Muscle of back (tissue), 11 donors: ENCODE results near the gene TNS1. TPM values are rescaled to one million over a fixed set of nuclear protein-coding genes. Genes with fewer than 3 reads are reported as not detected.

Experiments used
- DNase-seq, 3 donors: peaks; one replicate each; pipeline versions ENCODE4 v3.0.0 to v3.0.0-alpha.2; 2013
- polyA plus RNA-seq, 10 donors: library from polyadenylated mRNA; unstranded; fragments of 120-200 nt; gene quantifications; one replicate each; pipeline ENCODE4 v1.2.1, GENCODE V29; 2013; ENCODE audit not compliant: insufficient read length in 10 of 10

Gene TNS1
- polyA plus RNA-seq, 10 donors = 106 to 124 (median 117) TPM

- DNase-seq = peak in 1 of 3 donors; percentile 56
Observed at GRCh38 chr2:218002143-218002844, 501 bp downstream of the TNS1 start.

DNA sequence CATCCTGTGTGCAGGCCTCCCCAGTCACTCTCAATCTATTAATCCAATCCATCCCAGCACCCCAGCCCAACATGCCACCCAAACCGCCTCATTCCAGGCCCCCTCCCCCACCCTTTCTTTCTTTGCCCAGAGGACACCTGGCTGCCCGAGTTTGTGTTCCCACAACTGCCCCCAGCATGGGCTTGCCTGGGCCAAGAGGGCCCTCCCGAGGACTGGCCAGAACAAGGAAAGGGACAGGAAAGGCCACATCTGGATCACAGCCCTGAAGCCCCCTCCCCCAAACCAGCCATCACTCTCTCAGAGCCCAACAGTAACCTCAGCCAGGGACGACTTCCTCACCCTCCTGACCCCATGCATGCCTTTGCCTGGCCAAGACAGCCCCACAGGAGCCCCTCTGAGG lies 1.2 kb downstream of the TNS1 start:
- no peak for DNase-seq

DNA sequence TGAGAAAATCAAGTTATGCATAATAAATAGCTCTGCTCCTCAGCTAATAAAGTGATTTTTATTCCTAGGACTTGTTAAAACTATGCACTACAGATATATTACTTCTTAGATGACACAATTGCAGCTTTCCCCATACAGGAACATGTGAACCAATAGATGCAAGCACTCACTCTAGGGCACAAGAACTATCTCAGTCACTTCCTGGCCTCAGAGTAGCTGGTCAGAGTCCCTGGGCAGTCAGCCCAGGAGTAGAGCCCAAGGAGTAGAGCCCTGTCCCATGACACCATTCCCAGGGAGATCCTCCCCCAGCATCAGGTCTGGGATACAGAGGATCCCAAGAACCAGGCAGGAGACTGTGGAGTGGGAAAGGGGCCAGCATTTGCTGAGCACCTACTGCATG lies 2.7 kb downstream of the TNS1 start:
- peak in 1 of 3 donors; percentile 35 for DNase-seq

GRCh38 chr2:217999595-217999959 lies 3.2 kb downstream of the TNS1 start:
- peak in 1 of 3 donors; percentile 77 for DNase-seq

DNA sequence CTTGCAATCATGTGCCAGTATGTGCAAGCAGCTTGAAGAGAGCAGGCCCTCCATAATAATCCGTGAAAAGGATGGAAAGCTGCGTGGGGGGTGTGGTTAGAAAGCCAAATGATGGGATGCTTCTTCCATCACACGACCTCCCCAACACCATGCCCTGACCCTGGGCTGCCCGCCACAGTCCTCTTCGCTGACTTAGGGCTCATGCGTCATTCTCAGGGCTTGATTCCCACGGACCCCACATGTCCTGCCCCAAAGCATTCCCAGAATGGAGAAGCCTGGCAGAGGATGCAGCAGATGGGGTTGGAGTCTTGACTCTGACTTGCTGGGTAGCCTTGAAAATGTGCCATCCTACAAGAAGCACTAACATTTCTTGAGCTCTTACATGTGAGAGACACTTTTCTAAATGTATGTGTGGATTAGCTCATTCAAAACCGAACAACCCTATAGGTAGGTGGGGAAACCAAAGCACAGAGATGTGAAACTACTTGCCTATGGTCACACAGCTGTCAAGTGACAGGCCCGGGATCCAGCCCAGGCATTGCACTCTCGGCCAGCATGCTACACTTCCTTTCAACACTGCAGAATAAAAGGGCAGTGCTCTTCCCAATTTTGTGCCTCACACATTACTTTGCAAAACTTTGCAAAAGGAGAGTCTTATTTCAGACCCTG lies 3.7 kb downstream of the TNS1 start:
- no peak for DNase-seq

DNA sequence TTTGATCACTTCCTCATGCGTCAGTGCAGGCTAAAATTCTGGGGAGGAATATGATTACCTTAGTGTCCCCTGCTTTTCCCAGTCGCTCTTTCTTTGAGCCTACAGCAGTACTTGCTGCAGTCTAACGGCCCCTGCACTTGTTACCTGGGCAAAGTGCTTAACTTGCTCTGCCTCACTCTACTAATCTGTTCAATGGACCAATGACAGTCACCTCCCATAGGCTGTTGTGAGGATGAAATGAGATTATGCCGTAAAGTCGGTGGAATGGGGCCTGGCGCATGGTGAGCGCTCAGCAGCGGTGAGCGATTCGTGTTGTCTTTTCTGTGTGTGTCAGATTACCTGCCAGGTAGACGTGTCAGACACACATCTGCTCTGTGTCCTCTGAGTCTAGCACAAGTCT lies 5.3 kb downstream of the TNS1 start:
- DNase-seq = no peak

DNA sequence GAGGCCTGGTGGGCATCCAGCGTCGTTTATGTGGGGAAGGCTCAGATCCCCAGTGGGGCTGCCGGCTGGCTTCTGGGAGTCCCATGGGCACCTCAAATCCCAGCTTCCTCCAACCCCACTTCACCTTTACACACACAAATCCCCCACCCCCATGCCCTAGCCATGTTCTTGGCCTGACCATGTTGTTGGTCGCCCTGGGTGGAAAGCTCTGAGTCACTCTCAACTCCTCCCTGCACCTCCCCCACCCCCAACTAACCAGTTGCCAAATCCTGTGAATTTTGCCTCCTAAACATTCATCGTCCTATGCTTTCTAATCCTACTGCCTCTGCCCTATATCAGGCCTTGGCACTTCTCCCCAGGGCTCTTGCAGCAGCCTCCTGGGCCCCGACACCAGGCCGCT lies 6.4 kb downstream of the TNS1 start:
- peak in 2 of 3 donors; percentile 57 to 68 for DNase-seq

- peak in 1 of 3 donors; percentile 83 for DNase-seq
Observed at GRCh38 chr2:217995731-217996231, 7.0 kb downstream of the TNS1 start.

DNA sequence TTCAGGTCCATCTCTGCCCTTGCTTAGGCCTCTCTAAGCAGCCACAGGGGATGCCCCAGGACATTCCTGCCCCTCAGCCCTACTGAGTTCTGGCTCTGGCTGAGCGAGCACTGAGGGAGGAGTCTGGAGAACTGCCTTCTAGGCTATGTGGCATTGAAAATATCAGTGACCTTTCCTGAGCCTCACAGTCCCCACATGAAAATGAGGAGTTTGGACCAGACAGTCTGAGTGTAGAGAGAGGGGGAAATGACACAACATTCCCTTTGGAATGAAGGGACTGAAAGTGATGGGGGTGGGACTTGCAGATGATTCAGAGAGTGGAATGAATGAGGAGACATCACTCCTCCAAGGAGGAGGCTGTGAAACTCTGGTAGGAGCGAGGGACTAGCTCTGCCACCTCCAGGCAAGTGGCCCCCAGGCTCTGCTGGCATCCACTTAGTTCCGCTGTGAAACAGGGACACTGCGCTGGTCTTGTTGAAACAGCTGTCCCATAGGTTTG lies 8.0 kb downstream of the TNS1 start:
- peak in 1 of 3 donors; percentile 79 for DNase-seq

- DNase-seq = peak in 1 of 3 donors; percentile 62
Observed at GRCh38 chr2:217993817-217994463, 8.9 kb downstream of the TNS1 start.

DNA sequence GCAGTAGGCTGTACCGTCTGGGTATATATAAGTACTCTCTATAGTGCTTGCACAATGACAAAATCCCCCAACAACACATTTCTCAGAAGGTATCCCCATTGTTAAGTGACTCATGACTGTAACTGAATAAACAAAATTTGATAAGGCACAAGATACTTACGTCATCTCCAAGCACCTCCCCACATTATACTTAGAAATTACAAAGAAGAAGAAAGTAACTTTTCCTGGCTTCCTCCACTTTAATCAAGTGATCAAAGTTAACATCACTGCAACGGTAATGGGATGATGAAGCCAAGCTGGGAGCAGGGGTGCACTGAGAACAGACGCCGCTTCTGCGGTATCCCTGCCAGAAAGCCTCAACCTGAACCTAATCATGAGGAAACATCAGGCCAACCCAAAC lies 9.7 kb downstream of the TNS1 start:
- no peak for DNase-seq

DNA sequence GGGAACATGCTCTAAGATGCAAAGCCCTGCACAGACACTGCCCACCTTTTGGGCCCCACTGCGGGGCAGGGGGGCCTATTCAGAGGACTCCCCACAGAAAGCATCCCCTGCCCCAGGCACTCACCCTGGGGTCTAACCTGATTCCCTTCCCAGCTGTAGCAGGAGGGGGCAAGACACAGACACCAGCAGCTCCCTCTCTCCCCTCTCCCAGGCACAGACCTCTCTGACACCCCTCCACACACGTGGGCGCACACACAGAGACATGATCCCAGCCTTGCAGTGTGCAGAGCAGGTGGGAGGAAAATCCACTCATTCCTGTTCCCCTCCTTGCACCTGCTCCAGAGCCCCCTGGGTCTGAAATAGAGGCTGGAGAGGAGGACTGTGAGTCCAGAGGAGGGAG lies 10.7 kb downstream of the TNS1 start:
- no peak for DNase-seq

DNA sequence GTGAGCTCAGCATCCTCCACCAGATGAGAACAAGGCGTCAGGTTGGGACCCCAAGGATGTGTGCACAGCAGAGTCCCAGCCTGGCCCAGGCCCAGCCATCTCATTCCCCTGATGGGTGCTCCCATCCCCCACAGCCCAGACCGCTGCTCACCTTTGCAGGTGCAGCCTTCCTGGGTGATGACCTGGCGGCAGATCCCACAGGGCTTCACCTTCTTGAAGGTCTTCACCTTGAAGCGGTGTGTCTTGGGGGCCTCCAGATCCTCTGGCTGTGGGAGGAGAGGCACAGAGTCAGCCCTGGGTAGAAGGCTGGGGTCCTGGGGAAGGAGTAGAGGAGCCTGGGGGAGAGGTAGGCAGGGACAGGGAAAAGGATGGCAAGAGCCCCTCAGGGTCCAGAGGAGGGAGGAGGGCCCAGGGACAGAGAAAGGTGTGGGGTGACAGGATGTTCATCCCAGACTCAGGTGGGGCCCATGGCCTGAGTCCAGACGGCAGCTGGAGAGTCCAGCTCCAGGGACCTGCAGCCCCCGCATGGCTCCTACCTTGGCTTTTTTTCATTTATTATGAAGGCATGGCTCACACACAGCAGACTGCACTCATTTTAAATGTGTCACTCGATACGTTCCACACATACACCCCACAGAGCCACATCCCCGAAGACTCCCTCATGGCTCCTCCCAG lies 11.9 kb downstream of the TNS1 start:
- DNase-seq = no peak

DNA sequence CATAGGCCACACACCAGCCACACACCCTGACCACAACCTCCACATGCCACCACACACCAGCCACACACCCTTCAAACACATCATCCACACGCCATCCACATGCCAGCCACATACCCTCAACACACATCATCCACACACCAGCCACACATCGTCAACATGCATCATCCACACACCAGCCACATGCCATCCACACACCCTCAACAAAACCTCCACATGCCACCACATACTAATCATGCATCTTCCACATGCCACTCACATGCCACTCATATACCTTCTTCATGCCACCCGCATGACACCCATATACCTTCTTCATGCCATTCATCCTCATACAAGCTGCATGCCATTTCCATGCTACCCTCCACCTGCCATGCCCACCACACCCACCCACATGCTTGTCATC lies 12.4 kb downstream of the TNS1 start:
- no peak for DNase-seq

DNA sequence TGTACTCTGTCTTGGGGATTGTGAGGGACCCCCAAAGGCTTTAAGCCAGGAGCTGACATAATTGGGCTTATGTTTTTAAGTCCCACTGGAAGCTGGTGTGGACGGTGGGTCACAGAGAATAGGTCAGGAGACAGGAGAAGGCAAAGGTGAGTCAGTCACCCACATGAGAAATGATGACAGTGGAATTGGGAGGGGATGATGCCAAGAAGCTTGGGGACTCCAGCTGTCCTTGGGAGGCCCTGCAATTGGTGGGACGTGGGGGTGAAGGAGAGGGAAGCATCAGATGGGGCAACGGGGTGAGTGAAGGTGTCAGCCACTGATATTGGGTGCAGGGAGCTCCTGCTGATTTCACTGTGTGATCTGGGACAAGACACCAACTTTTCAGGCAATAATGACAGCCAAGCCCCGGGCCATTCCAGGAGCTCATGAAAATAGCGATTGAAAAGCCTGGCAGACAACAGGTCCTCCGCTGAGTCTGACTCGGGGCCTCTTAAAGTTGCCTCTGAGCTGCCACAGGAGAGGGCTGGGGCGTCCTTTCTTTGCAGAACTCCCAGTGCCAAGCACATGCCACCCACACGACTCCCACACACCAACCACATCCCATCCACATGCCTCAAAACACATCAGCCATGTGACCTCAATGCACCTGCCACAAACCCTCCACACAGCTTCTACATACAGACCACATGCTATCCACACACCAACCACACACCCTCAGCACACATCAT lies 13.4 kb downstream of the TNS1 start:
- DNase-seq = no peak

DNA sequence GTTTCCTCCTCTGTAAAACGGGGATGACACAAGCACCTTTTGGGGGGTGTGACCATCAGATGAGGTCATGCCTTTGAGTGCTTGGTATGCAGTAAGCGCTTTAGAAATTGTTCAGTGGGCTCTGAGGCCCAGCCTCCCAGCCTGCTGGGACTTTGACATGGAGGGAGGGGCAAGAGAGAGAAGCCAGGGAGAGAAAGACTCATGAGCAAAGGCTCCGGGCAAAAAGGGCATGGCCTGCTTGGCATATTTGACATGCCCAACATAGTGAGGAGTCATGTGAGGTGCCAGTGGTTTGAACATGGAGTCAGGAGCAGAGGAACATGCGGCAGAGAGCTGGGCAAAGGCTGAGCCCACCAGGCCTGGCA lies 14.0 kb downstream of the TNS1 start:
- DNase-seq = no peak

DNA sequence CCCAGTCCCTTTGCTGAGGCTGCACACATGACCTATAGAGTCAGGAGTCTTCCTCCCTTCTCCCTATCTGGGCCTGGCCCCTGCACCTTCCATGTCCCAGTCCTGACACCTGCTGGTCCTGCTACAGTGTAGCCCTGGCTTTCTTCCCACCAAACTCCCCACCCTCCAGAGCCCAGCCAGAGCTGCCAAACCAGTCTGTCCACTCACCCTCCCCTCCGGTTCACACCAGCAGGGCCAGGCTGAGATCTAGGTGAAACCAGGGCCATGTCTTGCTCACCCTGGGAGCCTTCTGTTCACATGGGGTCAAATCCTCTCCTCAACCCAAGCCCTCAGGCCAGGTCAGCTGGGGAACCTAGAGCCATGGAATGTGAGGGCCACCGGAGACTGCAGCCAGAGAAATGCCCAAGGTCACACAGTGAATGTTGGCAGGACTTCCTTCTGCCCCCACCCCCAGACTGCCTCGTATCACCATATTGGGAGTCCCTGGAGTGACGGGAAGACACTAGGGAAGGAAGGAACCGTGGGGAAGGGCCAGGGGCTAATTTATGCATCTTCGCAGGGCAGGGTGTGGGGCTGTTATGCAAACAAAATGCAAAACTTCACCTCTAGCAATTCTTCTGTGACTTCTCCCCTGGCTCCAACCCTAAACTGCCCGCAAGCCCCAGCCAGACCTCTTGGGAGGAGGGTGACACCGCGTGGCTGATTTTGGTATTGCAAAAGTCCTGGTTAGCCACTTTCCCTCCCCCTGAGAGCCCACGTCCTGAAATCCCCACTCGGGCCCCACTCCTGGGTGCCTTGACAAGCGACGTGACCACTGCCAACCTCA lies 14.6 kb downstream of the TNS1 start:
- peak in 1 of 3 donors; percentile 81 for DNase-seq

GRCh38 chr2:217987391-217987790 lies 15.4 kb downstream of the TNS1 start:
- no peak for DNase-seq

GRCh38 chr2:217986256-217986961 lies 16.4 kb downstream of the TNS1 start:
- no peak for DNase-seq
